CD4-positive, alpha-beta T cell (primary cell): Measurements from ENCODE around the gene CD177. TPM values are rescaled to one million over a fixed set of nuclear protein-coding genes. Genes with fewer than 3 reads are reported as not detected.

ENCODE experiments used
- ATAC-seq: fragments of 200-7000 bp; cut with Tn5 transposase; one replicate; pipeline ENCODE4 v1.10.0; 2022; ENCODE audit warnings: mild to moderate bottlenecking; ENCODE audit not compliant: poor library complexity
- CTCF ChIA-PET: fragments of 350-600 bp; sonication (Branson Sonifier 250); formaldehyde crosslinking; loops from one replicate; lab custom pipeline; 2021; ENCODE audit warnings: antibody characterized with exemption, inconsistent platforms; lab: Charles Lee
- POLR2A ChIA-PET: fragments of 350-600 bp; sonication (Branson Sonifier 250); formaldehyde crosslinking; loops from one replicate; lab custom pipeline; 2021; ENCODE audit warnings: antibody characterized with exemption, inconsistent platforms; lab: Charles Lee
- DNase-seq, 14 experiments: peaks; one replicate each; pipeline ENCODE4 v3.0.0-alpha.2; 2013 to 2020; ENCODE audit warnings: mixed read lengths in 2 of 14
- H3K27ac ChIP-seq, 2 donors: one replicate each; pipeline versions ENCODE4 v1.5.1 to v1.7.0; 2013; ENCODE audit warnings: low read length in 2 of 2, low read depth in 1 of 2, mild to moderate bottlenecking in 1 of 2
- H3K27me3 ChIP-seq, 2 experiments: 1 replicate in 1 of 2; 2 replicates in 1 of 2; pipeline versions ENCODE4 v1.6.1 to v1.7.0; 2013; ENCODE audit warnings: low read length in 2 of 2, control low read depth in 1 of 2, mild to moderate bottlenecking in 1 of 2, moderate library complexity in 1 of 2; ENCODE audit not compliant: insufficient read depth in 2 of 2, control insufficient read depth in 1 of 2
- H3K36me3 ChIP-seq: one replicate; pipeline ENCODE4 v1.6.1; 2013; ENCODE audit warnings: low read length, control low read depth; ENCODE audit not compliant: insufficient read depth
- H3K4me1 ChIP-seq: one replicate; pipeline ENCODE4 v1.6.1; 2013; ENCODE audit warnings: low read length, control low read depth; ENCODE audit not compliant: insufficient read depth
- H3K4me3 ChIP-seq: one replicate; pipeline ENCODE4 v1.5.1; 2013; ENCODE audit warnings: mild to moderate bottlenecking, low read length, moderate library complexity
- H3K9me3 ChIP-seq, 2 experiments: 1 replicate in 1 of 2; 2 replicates in 1 of 2; pipeline versions ENCODE4 v1.6.1 to v1.7.0; 2013; ENCODE audit warnings: low read length in 2 of 2, mild to moderate bottlenecking in 2 of 2, control low read depth in 1 of 2, moderate library complexity in 1 of 2; ENCODE audit not compliant: control insufficient read depth in 1 of 2, insufficient read depth in 1 of 2
- H3K27ac Mint-ChIP-seq: one replicate; pipeline ENCODE4 v1.8.0; 2020; ENCODE audit warnings: mixed read lengths
- H3K27me3 Mint-ChIP-seq: one replicate; pipeline ENCODE4 v1.8.0; 2021; ENCODE audit warnings: mixed read lengths
- H3K36me3 Mint-ChIP-seq: one replicate; pipeline ENCODE4 v1.8.0; 2021; ENCODE audit warnings: low read depth, mixed read lengths
- H3K4me1 Mint-ChIP-seq: one replicate; pipeline ENCODE4 v1.8.0; 2021; ENCODE audit warnings: low read depth, mixed read lengths
- H3K4me3 Mint-ChIP-seq: one replicate; pipeline ENCODE4 v1.8.0; 2020; ENCODE audit warnings: mild to moderate bottlenecking, mixed read lengths
- H3K9me3 Mint-ChIP-seq: one replicate; pipeline ENCODE4 v1.8.0; 2020; ENCODE audit warnings: mixed read lengths
- CTCF ChIP-seq: fragments of 200-600 bp; IDR thresholded peaks from one replicate; pipeline ENCODE4 v1.8.0; 2022; ENCODE audit warnings: antibody characterized with exemption, mild to moderate bottlenecking
- intact Hi-C, 2 experiments: fragments of 100-400 bp; cut with DNase I in 1 of 2; cut with micrococcal nuclease in 1 of 2; formaldehyde crosslinking; loops; one replicate each; pipeline versions ENCODE4 v1.15.1 to v1.9.0; 2023 to 2025; cut with DNase I, micrococcal nuclease
- total RNA-seq, 174 experiments: library from RNA in 2 of 174; stranded (reverse) in 2 of 174; gene quantifications; one replicate each; pipeline ENCODE4 v1.2.3 and lab custom pipeline; 2021 to 2026

The CD177 gene
- total RNA-seq, 2 experiments from 2014 or later: not detected

- Histone ChIP-seq H3K4me1 (no peaks in the 10 kb centered on the region), H3K4me3 (no peak overlapping the region), H3K9me3 (no peaks in the 10 kb centered on the region), H3K27me3 (peaks cover 3 to 5% of the 10 kb centered on the region in 2 experiments), H3K27ac (no peak overlapping the region), H3K36me3 (no peaks in the 10 kb centered on the region)
- ATAC-seq: no peak
- no peak overlapping the region for H3K27ac Mint-ChIP-seq
- H3K36me3 Mint-ChIP-seq: no peaks in the 10 kb centered on the region
- no peaks in the 10 kb centered on the region for H3K9me3 Mint-ChIP-seq
- intact Hi-C loops: no loop called here
- ChIA-PET POLR2A (no interaction called here), CTCF (no interaction called here)
- no peak for TF ChIP-seq CTCF
- no peak for DNase-seq
- H3K4me1 Mint-ChIP-seq: no peaks in the 10 kb centered on the region
- peaks cover 19% of the 10 kb centered on the region for H3K27me3 Mint-ChIP-seq
- H3K4me3 Mint-ChIP-seq: no peak overlapping the region
Observed at GRCh38 chr19:43311256-43311655, 42.2 kb upstream of the CD177 start.

GRCh38 chr19:43311706-43312105, 41.8 kb upstream of the CD177 start:
- H3K36me3 ChIP-seq: no peaks in the 10 kb centered on the region
- H3K27me3 Mint-ChIP-seq: peaks cover 19% of the 10 kb centered on the region
- CTCF ChIA-PET: no interaction called here

GRCh38 chr19:43313711-43314495, 39.6 kb upstream of the CD177 start:
- H3K4me1 Mint-ChIP-seq: no peaks in the 10 kb centered on the region
- H3K4me1 ChIP-seq: no peaks in the 10 kb centered on the region
- H3K27ac Mint-ChIP-seq: no peak overlapping the region
- no peaks in the 10 kb centered on the region for H3K9me3 Mint-ChIP-seq
- no peak for DNase-seq
- CTCF ChIA-PET: no interaction called here
- peaks cover 0 to 9% of the 10 kb centered on the region in 2 experiments for H3K27me3 ChIP-seq
- POLR2A ChIA-PET: no interaction called here
- intact Hi-C loops: no loop called here
- H3K36me3 ChIP-seq: no peaks in the 10 kb centered on the region
- H3K4me3 ChIP-seq: no peak overlapping the region
- no peak for TF ChIP-seq CTCF
- peaks cover 0 to 5% of the 10 kb centered on the region in 2 experiments for H3K9me3 ChIP-seq
- peaks cover 4% of the 10 kb centered on the region for H3K27me3 Mint-ChIP-seq
- H3K36me3 Mint-ChIP-seq: no peaks in the 10 kb centered on the region
- H3K27ac ChIP-seq: no peak overlapping the region
- no peak for ATAC-seq
- H3K4me3 Mint-ChIP-seq: no peak overlapping the region

More at GRCh38 chr19:43311706-43312105, 41.8 kb upstream of the CD177 start:
- H3K27ac ChIP-seq: no peak overlapping the region
- no peaks in the 10 kb centered on the region for H3K36me3 Mint-ChIP-seq
- no peak for TF ChIP-seq CTCF
- ATAC-seq: no peak
- H3K9me3 ChIP-seq: peaks cover 0 to under 1% of the 10 kb centered on the region in 2 experiments
- no peak overlapping the region for H3K4me3 ChIP-seq
- H3K4me1 ChIP-seq: no peaks in the 10 kb centered on the region
- POLR2A ChIA-PET: no interaction called here
- intact Hi-C loops: no loop called here
- no peak for DNase-seq
- H3K27me3 ChIP-seq: peaks cover 3 to 5% of the 10 kb centered on the region in 2 experiments
- H3K9me3 Mint-ChIP-seq: no peaks in the 10 kb centered on the region
- no peak overlapping the region for H3K4me3 Mint-ChIP-seq
- H3K27ac Mint-ChIP-seq: no peak overlapping the region
- no peaks in the 10 kb centered on the region for H3K4me1 Mint-ChIP-seq
